DOHH2 (cell line): ENCODE results near the gene TAC1.

Experiments used
- EZH2phosphoT487 ChIP-seq: fragments of 200-600 bp; sonication (generic); IDR thresholded peaks from 2 replicates; pipeline ENCODE4 v1.6.1; 2017; ENCODE audit warnings: borderline replicate concordance, mild to moderate bottlenecking, antibody characterized with exemption, low read length, moderate library complexity, mixed read lengths
- TF ChIP-seq, protein P1 (sequence below): fragments of 200-600 bp; sonication (generic); IDR thresholded peaks from one replicate; pipeline ENCODE4 v1.5.1; 2014; ENCODE audit warnings: antibody characterized with exemption, mild to moderate bottlenecking, low read depth, low read length; ENCODE audit not compliant: poor library complexity, severe bottlenecking

DNA sequence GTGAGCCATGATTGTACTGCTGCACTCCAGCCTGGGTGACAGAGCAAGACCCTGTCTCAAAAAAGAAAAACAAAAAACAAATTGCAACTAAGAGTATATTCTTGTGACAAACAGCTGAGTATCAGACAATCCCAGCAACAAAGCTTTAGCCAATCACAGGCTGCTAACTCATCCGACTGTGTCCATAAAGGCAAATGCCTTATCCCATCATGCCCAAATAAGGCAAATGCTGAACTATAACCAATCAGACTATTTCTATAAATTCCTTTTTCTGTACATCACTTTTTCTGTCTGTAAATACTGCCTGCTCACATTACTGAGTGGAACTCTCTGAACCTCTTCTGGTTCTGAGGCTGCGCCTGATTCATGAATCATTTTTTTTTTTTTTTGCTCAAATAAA, 37.5 kb upstream of the TAC1 start:
- TF ChIP-seq, protein P1, sequence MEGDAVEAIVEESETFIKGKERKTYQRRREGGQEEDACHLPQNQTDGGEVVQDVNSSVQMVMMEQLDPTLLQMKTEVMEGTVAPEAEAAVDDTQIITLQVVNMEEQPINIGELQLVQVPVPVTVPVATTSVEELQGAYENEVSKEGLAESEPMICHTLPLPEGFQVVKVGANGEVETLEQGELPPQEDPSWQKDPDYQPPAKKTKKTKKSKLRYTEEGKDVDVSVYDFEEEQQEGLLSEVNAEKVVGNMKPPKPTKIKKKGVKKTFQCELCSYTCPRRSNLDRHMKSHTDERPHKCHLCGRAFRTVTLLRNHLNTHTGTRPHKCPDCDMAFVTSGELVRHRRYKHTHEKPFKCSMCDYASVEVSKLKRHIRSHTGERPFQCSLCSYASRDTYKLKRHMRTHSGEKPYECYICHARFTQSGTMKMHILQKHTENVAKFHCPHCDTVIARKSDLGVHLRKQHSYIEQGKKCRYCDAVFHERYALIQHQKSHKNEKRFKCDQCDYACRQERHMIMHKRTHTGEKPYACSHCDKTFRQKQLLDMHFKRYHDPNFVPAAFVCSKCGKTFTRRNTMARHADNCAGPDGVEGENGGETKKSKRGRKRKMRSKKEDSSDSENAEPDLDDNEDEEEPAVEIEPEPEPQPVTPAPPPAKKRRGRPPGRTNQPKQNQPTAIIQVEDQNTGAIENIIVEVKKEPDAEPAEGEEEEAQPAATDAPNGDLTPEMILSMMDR = no peak
- TF ChIP-seq EZH2phosphoT487 = no peak
